ENCODE results near the gene ASCC3.

- no peak for TF ChIP-seq CTCF (IDR thresholded peaks at IDR 0.05; ENCODE audit: borderline replicate concordance, extremely low read depth, low read length, poor library complexity, severe bottlenecking)
- TF ChIP-seq EZH2 (IDR thresholded peaks at IDR 0.05; ENCODE audit: borderline replicate concordance, low read depth, low read length, severe bottlenecking), result no peak
Measured at GRCh38 chr6:100915876-100916275, 34.7 kb upstream of the ASCC3 start.
